ENCODE measurements around the gene NFIB.

The NFIB gene

GRCh38 chr9:14066831-14067230 is 247.1 kb downstream of the NFIB start:
- DNase-seq (ENCODE audit: low read depth), result no peak

DNA sequence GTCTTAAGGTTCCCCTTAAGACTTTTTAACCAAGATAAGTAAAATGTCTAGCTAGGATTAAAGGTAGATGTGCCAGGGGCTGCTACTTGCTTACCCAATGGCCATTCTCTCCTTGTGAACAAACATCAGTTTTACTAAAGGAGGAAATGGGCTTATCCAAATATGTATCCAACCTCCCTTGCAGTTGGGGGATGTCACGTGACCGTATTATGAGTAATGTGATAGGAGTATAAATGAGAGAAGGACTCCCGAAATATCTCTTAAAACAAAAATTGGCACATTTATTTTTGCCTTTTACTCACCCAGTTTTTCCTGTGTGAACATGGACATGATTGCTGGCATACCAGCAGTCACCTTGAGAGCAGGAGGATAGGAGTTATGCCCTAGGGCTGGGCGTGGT is 247.9 kb downstream of the NFIB start:
- no peak for DNase-seq (ENCODE audit: low read depth)

DNA sequence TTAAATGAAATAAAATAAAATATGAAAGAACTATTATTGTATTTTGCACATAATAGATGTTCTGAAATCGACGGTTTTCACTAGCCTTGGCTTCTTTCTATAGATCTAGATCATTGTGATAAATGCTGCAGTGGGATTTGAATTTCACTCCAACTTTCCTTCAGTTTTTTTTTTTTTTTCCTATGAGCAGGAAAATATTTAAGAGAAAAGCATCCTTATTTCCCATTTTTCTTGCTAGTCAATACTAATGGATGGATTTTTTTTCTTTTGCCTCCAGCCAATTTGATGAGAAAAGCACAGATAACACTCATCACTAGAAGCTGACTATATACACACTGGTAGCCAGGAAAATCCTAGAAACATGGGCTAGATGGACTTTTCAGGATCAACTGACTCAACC is 249.0 kb downstream of the NFIB start:
- no peak for DNase-seq (ENCODE audit: low read depth)

DNA sequence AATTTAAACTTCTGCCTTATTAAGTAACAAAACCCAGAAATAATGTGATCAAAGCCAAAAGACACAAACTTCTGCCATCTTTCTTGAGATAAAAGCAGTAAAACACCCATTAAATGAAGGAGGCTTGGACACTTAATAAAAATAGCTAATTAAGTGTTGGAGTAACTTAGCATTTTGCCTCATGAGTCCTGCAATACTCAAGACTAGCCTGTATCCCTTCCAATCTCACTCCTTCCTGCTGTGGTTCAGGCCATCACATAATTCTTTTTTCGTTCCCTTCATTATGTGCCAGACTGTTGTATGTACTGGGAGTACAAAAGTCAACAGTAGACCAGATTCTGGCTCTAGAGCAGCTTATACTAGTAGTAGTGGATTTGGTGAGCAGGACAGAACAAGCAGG is 250.2 kb downstream of the NFIB start:
- DNase-seq (ENCODE audit: low read depth), result no peak

- DNase-seq (ENCODE audit: low read depth), result no peak
Measured at GRCh38 chr9:14062586-14063221, 251.2 kb downstream of the NFIB start.

DNA sequence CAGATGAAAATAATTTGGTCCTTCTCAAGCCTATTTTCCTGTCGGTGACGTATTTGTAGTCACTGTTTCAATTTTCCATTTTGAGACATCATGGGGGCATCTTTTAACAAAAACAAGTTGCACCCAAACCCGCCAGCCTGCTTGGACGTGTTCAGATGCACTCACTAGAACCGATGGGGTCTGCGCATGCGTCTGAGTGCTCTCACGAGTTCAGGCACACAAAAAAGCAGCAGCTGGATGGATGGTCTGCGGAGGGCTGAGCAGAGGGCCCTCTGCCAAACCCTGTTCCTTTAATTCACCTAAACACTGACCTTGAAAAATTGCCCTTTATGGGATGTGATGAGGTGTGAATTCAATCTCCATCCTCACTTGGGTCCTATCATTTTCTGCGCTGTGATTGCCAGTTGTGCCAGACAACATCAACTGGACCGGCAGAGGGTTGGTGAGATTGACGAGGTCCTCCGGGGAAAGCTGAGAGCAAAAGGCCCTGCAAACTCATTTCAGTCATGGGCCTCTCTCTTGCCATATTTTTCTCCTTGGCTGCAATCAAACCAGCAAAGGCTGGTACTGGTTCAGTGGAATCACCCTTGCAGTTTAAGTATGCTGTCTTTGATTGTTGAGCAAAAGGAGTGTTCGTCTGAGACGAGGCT is 251.9 kb downstream of the NFIB start:
- no peak for DNase-seq (ENCODE audit: low read depth)

- DNase-seq (ENCODE audit: low read depth), result no peak
Measured at GRCh38 chr9:14058325-14058688, 255.6 kb downstream of the NFIB start.

DNA sequence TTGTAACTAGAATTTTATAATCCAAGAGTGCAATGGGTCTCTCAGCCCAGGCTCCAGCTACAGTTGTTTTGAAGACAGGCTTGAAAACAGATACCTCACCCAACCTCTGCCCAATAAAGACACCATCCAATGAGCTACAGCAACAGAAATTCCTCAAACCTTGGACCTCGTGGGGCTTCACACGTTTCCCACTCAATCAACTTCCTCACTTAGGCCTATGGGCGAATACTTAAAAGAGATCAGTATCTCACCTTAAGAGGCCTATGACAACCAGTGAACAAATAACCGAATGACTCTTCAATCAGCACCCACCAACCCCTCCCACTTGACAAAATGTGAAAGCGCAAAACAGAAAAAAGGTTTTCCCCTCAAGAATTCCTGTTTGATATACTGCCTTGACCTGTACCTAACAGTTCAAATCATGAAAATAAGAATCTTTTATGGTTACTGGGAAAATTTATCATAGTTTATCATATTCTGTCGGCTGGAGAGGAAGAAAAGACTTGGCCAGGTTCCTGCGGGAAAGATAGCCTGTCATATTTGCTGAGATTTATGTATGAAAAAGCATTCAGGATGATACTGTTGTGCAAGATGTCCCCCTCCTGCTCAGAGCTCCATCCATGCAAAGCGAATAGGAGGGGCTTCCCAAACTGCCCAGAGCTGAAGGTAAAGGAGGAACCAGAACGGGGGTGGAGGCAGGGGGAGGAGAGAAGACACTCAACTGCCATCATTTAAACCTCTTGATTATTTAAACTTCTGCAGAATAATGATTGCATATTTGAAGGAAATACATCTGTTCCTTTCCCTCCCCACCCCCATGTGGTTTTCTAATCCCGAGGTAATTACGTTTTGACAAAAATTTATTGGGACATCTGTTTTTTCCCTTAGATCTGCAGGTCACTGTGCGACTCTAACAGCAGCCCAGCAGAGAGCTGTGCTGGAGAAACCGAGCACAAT is 256.3 kb downstream of the NFIB start:
- DNase-seq (ENCODE audit: low read depth), result no peak

DNA sequence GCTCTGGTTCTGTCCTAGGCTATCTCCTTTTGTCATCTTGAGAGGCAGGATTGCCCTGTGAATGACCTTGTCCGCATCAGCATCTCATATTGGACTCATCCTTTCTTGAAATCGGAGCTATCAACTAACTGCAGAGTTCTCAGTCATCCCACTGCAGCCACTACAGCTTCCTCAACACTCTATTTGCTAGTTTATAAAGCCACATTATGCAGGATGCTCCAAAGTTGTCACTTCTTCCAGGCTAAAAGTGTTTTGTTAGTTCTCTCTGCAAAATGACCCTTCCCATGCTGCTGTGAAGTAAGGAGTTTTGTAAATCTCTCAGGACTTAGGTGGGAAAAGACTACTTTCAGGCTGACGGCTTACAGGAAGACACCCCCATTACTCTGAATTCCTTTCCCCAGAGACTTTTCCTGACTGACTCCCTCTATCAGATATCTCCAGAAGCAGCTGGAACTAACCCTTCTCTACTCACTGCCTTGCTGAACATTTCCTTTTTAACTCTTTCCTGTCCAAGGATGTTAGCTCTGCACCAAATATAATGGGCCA is 257.6 kb downstream of the NFIB start:
- no peak for DNase-seq (ENCODE audit: low read depth)

DNA sequence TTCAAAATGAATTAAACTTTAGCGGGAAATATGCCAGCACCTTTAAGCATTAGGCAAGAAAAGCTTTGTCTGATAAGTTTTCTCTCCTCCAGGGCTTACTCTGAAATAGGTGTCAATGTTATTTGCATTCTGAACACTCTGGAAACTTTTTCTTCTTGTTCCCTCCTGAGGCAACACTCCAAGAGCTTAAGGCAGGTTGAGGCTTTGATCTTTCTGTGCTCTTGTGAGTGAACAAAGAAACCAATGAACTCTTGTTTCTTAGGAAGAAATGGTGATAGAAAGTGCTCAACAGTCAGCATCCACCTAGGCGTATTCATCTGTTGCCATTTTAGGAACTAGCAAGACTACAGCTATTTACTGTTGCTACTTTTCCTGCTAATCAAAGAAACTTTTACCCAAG is 259.8 kb downstream of the NFIB start:
- no peak for DNase-seq (ENCODE audit: low read depth)

GRCh38 chr9:14052359-14052758 is 261.6 kb downstream of the NFIB start:
- DNase-seq (ENCODE audit: low read depth), result no peak

DNA sequence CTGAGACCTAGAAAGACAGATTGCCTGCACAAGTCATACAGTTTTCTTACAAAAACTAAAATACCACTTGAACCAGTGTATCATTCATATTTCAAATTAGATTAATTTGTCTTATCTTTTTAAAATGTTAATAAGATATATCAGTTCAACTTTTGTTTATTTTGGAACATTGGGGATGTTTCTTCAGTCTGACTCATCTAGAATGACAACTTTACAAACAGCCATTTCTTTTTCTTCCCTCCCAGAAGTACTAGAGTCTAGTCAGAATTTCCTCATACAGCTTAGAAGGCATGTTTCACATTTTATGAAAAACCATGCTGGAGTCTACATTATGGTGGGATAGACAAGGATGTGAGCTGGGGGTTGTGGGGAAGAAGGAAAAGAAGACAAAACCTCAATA is 262.5 kb downstream of the NFIB start:
- DNase-seq (ENCODE audit: low read depth), result no peak

DNA sequence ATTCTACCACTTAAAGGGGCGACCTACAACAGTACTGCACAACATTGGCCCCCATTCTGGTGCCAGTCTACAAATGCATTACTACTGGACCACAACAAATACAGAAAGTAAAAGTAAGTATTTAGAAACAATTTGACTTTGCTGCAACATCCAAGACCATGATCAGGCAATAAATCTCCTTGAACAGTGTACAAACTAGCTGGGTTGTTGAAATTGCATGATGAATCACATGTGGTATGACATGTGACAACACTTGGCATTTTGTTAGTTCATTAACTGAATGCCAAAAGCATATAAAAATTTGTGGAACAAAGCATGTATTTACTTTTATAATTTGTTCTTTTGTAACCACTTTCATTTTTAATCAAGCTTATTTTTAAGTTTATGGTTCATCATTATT is 270.5 kb downstream of the NFIB start:
- no peak for DNase-seq (ENCODE audit: low read depth)

DNA sequence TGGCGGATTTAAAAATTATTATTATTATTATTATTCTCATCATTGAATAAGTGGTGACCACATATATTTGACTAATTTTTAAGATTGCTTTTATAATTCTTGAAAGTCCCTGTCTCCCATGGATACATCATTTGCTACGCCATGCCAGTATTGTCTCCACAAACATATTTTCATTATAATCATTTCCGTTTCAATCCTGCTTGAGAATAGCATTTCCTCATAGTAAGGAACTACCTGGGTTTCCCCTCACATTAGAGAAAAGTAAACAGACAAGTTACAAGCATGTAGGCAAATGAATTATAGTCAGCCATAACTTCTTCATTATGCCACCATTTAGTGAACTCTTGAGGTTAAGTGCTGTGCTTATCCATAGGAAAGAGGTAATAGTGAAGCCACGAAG is 276.6 kb downstream of the NFIB start:
- no peak for DNase-seq (ENCODE audit: low read depth)

DNA sequence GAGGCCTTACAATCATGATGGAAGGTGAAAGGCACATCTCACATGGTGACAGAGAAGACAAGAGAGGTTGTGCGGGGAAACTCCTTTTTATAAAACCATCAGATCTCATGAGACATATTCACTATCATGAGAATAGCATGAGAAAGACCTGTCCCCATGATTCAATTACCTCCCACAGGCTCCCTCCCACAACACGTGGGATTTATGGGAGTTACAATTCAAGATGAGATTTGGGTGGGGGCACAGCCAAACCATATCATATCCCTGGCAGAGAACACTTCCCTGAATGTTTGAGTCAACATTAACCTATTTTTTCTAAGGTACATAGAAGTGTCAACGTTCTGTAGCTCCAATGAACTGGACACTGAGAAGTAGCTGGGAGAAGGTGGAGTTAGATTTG is 280.9 kb downstream of the NFIB start:
- DNase-seq (ENCODE audit: low read depth), result no peak

All from stimulated activated CD8-positive, alpha-beta memory T cell treated with anti-CD3 and anti-CD28 coated beads, Interleukin-15, amount 100 ng/mL, for 24 hours (primary cell).